ENCODE measurements around the gene SMIM27.
A peak's percentile ranks its signal among the peaks of the same experiment; 100 is the strongest.
"Not testable (repeated sequence)": the region's sequence is repeated elsewhere in the genome, so short reads cannot be mapped to it uniquely, and the experiment has no call there.

SMIM27 gene

DNA sequence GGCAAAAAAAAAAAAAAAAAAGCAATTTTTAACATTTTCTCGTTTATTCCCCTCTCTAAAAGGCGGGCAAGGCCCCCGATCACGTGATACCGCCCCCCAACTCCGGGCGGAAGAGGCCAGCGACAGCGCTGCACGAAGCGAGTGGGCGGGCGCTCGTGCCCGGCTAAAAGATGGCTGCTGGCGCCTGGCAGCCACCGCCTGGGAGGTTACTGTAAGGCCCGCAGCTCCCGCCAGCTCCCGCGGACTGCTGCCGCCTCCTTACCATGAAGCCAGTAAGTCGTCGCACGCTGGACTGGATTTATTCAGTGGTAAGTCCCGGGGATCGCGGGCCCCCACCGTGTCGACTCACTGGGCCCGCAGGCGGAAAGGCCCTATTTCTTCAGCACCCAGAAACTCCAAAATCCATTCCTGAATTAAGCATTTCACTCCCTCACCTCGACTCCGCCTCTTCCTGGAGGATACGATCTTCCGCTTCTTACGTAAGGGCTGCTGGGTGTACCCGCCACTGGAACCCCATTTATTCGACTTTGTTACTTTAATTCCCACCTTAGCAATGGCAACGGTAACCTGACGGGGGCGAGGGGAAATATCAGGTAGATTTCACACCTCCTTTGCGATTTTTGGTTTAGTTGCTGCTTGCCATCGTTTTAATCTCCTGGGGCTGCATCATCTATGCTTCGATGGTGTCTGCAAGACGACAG lies at the start of gene SMIM27, which contains the start of gene TOPORS:
Gene SMIM27, plus strand, starts transcription at position 156 of the 701 bp plus-strand sequence. Its CDS starts 108 bp downstream, at position 264.
Gene TOPORS, minus strand, starts transcription at position 415 of the 701 bp plus-strand sequence. Its CDS starts 150 bp downstream, at position 265.
- DNase-seq (ENCODE audit: low spot score in 2 of 2): peak; percentile 81 to 82
- Mint-ChIP-seq H3K27ac (peak within 1 kb of the TSS; percentile 97), H3K9me3 (no peaks in the 10 kb centered on the region), H3K27me3 (no peaks in the 10 kb centered on the region), H3K36me3 (peaks cover 1% of the 10 kb centered on the region), H3K4me3 (peak within 1 kb of the TSS; percentile 99), H3K4me1 (peaks cover 23% of the 10 kb centered on the region)
- peak; percentile 69 for ATAC-seq (ENCODE audit: low read depth)

DNA sequence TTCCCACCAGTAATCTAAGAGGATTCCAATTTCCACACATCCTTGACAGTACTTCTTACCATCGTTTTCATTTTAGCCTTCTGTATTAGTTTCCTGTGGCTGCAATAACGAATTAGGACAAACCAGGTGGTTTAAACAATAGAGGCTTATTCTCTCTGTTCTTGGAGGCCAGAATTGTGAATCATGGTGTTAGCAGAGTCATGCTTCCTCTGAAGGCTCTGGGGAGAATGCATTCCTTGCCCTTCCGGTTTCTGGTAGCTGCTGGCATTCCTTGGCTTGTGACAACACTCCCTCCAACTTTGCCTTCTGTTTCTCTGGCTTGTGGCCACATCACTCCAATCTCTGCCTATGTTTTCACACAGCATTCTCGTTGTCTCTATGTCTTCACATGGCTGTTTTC lies 49.7 kb upstream of the SMIM27 start:
- Mint-ChIP-seq H3K4me1 (peaks cover 2% of the 10 kb centered on the region), H3K4me3 (no peak overlapping the region), H3K36me3 (peaks cover 22% of the 10 kb centered on the region), H3K27me3 (no peaks in the 10 kb centered on the region), H3K27ac (no peak overlapping the region), H3K9me3 (no peaks in the 10 kb centered on the region)
- ATAC-seq (ENCODE audit: low read depth) (no peak), DNase-seq (ENCODE audit: low spot score in 2 of 2) (no peak)

DNA sequence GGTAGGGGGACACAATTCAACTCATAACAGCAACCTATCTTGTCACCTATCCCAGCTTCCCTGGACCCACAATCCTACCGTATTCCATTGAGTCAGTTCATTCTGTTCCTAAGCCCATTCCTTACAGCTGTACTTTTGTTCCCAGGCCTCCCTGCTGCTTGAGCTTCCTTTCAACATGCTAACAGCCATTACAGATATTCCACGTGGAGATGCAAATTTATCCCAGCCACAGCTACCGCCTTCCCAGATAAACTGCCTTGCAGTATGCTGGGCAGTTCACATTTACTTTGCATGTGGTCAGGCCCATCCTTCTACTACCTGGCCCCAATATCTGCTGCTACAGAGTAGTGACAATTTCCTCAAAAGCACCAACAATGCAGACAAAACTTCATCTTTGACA lies 49.1 kb upstream of the SMIM27 start:
- ATAC-seq (ENCODE audit: low read depth) (no peak), DNase-seq (ENCODE audit: low spot score in 2 of 2) (no peak)
- Mint-ChIP-seq H3K4me3 (no peak overlapping the region), H3K27me3 (no peaks in the 10 kb centered on the region), H3K27ac (no peak overlapping the region), H3K4me1 (peaks cover 4% of the 10 kb centered on the region), H3K9me3 (no peaks in the 10 kb centered on the region), H3K36me3 (peaks cover 17% of the 10 kb centered on the region)

DNA sequence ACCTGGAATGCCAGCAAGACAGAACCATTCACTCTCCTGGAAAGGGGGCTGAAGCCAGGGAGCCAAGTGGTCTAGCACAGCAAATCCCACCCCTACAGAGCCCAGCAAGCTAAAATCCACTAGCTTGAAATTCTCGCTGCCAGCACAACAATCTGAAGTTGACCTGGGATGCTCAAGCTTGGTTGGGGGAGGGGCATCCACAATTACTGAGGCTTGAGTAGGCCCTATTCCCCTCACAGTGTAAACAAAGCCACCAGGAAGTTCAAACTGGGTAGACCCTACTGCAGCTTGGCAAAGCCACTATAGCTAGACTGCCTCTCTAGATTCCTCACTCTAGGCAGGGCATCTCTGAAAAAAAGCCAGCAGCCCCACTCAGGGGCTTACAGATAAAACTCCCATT lies 43.4 kb upstream of the SMIM27 start:
- ATAC-seq (ENCODE audit: low read depth) (no peak), DNase-seq (ENCODE audit: low spot score in 2 of 2) (no peak)
- Mint-ChIP-seq H3K4me3 (no peak overlapping the region), H3K9me3 (no peaks in the 10 kb centered on the region), H3K27me3 (no peaks in the 10 kb centered on the region), H3K36me3 (peaks cover 7% of the 10 kb centered on the region), H3K4me1 (peaks cover 39% of the 10 kb centered on the region), H3K27ac (peak overlapping the region; percentile 11)

- ATAC-seq (ENCODE audit: low read depth): no peak
These were observed 35.9 kb upstream of the SMIM27 start for GRCh38 chr9:32516241-32516640.

DNA sequence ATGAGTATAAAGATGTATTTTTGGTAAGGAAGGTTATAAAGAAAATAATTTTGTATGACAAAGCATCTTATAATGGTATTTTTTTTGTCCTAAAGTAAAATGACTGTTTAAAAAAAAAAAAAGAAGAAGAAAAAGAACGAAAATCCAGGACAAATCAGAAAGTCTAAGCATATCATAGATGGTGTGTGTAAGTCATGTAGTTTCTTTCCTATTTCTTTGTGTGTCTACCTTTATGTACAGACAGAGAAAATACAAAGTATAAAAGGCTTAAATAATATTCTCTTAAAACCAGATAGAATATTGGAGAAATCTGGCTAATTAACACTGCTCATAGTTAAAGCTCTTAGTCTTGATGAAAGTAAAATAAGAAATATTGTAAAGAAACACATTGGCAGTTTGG lies 33.9 kb upstream of the SMIM27 start:
- Mint-ChIP-seq H3K27ac (no peak overlapping the region), H3K36me3 (peaks cover 34% of the 10 kb centered on the region), H3K9me3 (peaks cover 7% of the 10 kb centered on the region), H3K4me1 (peaks cover 17% of the 10 kb centered on the region), H3K27me3 (no peaks in the 10 kb centered on the region), H3K4me3 (no peak overlapping the region)
- DNase-seq (ENCODE audit: low spot score in 2 of 2) (no peak), ATAC-seq (ENCODE audit: low read depth) (no peak)

More at GRCh38 chr9:32516241-32516640, 35.9 kb upstream of the SMIM27 start:
- Mint-ChIP-seq H3K27me3 (no peaks in the 10 kb centered on the region), H3K9me3 (peaks cover 6% of the 10 kb centered on the region), H3K36me3 (peaks cover 26% of the 10 kb centered on the region), H3K27ac (no peak overlapping the region), H3K4me1 (peaks cover 28% of the 10 kb centered on the region), H3K4me3 (no peak overlapping the region)
- DNase-seq (ENCODE audit: low spot score in 2 of 2): no peak

- Mint-ChIP-seq H3K27me3 (no peaks in the 10 kb centered on the region), H3K4me1 (peaks cover 23% of the 10 kb centered on the region), H3K27ac (peak overlapping the region; percentile 9), H3K4me3 (peak overlapping the region; percentile 6), H3K9me3 (peaks cover 7% of the 10 kb centered on the region), H3K36me3 (peaks cover 19% of the 10 kb centered on the region)
- DNase-seq (ENCODE audit: low spot score in 2 of 2) (no peak), ATAC-seq (ENCODE audit: low read depth) (no peak)
These were observed 28.2 kb upstream of the SMIM27 start for GRCh38 chr9:32523910-32524309.

GRCh38 chr9:32524558-32524891 lies 27.6 kb upstream of the SMIM27 start:
- not testable (repeated sequence) for H3K27me3 Mint-ChIP-seq; H3K9me3 Mint-ChIP-seq; DNase-seq (ENCODE audit: low spot score in 2 of 2); ATAC-seq (ENCODE audit: low read depth)
- Mint-ChIP-seq H3K4me3 (peak overlapping the region; percentile 49), H3K36me3 (peaks cover 16% of the 10 kb centered on the region), H3K27ac (peak overlapping the region; percentile 93), H3K4me1 (peaks cover 23% of the 10 kb centered on the region)

DNA sequence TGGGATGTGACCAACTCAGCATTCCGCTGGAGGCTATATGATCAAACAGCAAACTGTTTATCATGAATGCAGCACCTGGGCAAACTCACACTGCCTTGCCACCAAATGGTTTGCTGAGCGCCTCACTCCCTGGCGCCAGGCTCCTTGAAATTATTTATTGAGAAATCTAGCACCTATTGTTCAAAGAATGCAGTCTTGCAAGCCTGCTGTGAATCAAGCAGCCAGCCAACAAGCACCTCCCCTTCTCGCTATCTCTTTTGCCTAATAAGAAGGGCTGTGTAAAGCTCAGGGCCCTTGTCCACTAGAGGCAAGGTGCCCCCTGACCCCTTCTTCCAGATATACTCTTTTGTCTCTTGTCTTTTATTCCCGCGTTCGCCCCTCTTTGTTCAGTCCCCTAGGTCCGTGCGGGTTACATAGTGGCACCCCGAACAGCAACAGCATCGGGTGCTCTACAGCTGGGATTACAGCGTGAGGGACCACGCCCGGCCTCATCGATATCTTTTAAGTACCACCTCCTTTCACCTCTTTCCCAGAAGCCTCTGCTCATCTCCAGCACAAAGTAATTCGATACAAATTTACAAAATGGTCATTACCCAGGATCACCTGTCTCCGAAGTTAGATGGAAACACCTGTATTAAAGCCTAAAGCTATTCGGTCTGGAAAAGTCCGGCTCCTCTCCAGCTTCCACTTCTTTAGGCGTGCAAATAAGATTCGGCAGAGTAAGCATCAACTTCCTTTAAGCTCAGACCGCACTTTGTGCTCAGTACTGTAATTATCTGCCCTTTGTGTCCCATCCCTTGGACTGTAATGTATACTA lies 27.0 kb upstream of the SMIM27 start:
- Mint-ChIP-seq H3K27me3 (no peaks in the 10 kb centered on the region), H3K4me3 (peak overlapping the region; percentile 99), H3K27ac (peak overlapping the region; percentile 93), H3K36me3 (peaks cover 16% of the 10 kb centered on the region), H3K4me1 (peaks cover 23% of the 10 kb centered on the region), H3K9me3 (peaks cover 7% of the 10 kb centered on the region)
- peak; percentile 18 for ATAC-seq (ENCODE audit: low read depth)
- DNase-seq (ENCODE audit: low spot score in 2 of 2): no peak

DNA sequence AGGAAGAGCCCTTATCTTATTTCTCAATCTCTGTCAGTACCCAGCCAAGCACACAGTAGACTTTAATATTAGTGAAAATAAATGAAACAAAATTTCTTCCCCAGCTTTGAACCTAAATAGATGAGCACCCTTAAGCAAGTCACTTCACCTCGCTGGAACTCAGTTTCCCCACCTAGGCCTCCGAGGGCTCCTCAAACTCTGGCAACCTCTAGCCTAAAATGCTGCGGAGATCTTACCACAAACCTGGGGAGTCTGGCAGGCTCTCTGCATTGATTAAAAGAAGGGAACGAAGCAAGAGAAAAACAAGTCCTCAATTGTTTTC lies 26.5 kb upstream of the SMIM27 start:
- Mint-ChIP-seq H3K27ac (peak overlapping the region; percentile 93), H3K27me3 (no peaks in the 10 kb centered on the region), H3K36me3 (peaks cover 16% of the 10 kb centered on the region), H3K4me1 (peaks cover 23% of the 10 kb centered on the region), H3K9me3 (peaks cover 7% of the 10 kb centered on the region), H3K4me3 (peak overlapping the region; percentile 99)
- no peak for DNase-seq (ENCODE audit: low spot score in 2 of 2)
- peak; percentile 2 for ATAC-seq (ENCODE audit: low read depth)

DNA sequence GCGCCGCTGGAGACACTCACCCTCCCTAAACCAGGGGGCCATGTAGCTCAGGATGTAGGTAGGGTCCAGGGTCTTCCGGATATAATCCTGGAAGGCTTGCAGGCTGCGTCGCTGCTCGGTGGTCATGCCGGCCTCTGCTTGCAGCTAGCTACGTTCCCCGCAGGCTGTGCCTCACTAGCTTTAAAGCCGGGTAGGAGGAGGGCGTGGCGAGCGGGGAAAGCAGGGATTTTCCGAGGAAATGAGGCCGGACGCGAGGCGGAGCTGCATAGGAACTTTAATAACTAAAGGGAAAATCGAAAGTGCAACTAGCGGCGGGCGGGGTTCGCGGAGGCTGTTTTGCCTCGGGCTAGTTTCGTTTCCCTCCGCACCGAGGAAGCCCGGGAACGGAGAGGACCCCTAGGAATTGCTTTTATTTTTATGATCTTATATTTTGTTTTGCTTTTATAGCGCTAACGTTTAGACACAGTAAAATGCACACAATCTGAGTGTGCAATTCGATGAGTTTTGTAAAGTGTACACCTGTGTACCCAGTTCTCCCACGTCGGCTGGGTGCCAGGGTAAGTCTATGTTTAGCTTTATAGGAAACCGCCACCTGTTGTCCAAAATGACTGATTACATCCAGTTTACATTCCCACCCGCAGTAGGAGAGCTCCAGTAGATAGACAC lies 26.0 kb upstream of the SMIM27 start, which contains the start of gene RIGI:
Gene RIGI, minus strand, starts transcription at position 156 of the 666 bp plus-strand sequence. Its CDS starts 30 bp downstream, at position 126.
- Mint-ChIP-seq H3K4me3 (peak within 1 kb of the TSS; percentile 99), H3K27ac (peak within 1 kb of the TSS; percentile 93), H3K27me3 (no peaks in the 10 kb centered on the region), H3K36me3 (peaks cover 16% of the 10 kb centered on the region), H3K4me1 (peaks cover 23% of the 10 kb centered on the region), H3K9me3 (peaks cover 9% of the 10 kb centered on the region)
- peak; percentile 33 to 58 for DNase-seq (ENCODE audit: low spot score in 2 of 2)
- ATAC-seq (ENCODE audit: low read depth): peak; percentile 83

GRCh38 chr9:32526707-32527048 lies 25.4 kb upstream of the SMIM27 start:
- peaks cover 23% of the 10 kb centered on the region for H3K4me1 Mint-ChIP-seq
- H3K27ac Mint-ChIP-seq: peak overlapping the region; percentile 93
- H3K9me3 Mint-ChIP-seq: peaks cover 9% of the 10 kb centered on the region
- H3K4me3 Mint-ChIP-seq: peak overlapping the region; percentile 99
- peaks cover 16% of the 10 kb centered on the region for H3K36me3 Mint-ChIP-seq
- no peaks in the 10 kb centered on the region for H3K27me3 Mint-ChIP-seq
- DNase-seq (ENCODE audit: low spot score in 2 of 2) (no peak), ATAC-seq (ENCODE audit: low read depth) (no peak)

DNA sequence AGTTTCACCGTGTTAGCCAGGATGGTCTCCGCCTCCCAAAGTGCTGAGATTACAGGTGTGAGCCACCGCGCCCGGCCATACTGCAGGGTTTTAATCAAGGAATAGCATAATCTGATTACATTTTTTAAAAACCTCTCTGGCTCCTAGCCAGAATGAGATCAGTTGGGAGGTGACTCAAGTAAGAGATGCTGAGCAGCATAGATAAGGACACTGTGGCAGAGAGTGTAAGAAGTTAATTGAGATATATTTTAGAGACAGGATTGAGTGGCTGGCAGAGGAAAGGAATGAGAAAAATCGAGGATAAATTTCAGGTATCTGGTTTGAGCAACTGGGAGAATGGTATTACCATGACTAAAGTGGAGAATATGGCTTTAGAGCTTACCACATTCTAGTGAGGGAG lies 18.8 kb upstream of the SMIM27 start:
- Mint-ChIP-seq H3K4me3 (no peak overlapping the region), H3K27ac (no peak overlapping the region), H3K27me3 (no peaks in the 10 kb centered on the region), H3K36me3 (peaks cover 6% of the 10 kb centered on the region), H3K9me3 (peaks cover 2% of the 10 kb centered on the region), H3K4me1 (no peaks in the 10 kb centered on the region)
- ATAC-seq (ENCODE audit: low read depth) (no peak), DNase-seq (ENCODE audit: low spot score in 2 of 2) (no peak)

DNA sequence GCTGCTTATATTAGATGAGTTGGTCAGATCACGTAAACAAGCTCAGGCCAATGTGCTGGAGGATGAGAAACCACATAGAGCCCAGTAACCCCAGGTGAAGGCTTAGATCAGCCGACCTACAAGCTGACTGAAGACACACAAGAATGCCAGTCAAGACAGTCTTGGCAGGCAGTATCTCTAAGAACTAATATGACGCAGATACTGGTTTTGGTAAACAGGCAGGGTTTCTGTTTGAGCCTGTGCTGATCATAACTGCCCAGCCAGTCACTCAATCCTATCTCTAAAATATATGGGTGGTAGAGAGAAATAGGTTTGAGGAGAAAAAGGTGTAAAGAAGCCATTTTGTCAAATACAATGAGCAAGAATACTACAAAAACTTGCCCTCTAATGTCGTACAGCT lies 18.3 kb upstream of the SMIM27 start:
- Mint-ChIP-seq H3K4me3 (no peak overlapping the region), H3K9me3 (peaks cover 2% of the 10 kb centered on the region), H3K27ac (no peak overlapping the region), H3K27me3 (no peaks in the 10 kb centered on the region), H3K4me1 (no peaks in the 10 kb centered on the region), H3K36me3 (peaks cover 6% of the 10 kb centered on the region)
- ATAC-seq (ENCODE audit: low read depth) (no peak), DNase-seq (ENCODE audit: low spot score in 2 of 2) (no peak)

Measured in memory B cell (primary cell).